ENCODE results near the gene EDRF1.

EDRF1 gene

GRCh38 chr10:125719173-125720001 lies at the start of gene EDRF1:
EDRF1 (plus strand) TSS chr10:125719709; CDS start chr10:125719808, 99 bp downstream.
- no peak for TF ChIP-seq CTCF (IDR thresholded peaks at IDR 0.05; ENCODE audit: insufficient read depth, missing control alignments)
- FAIRE-seq (no peak), DNase-seq (ENCODE audit: insufficient read length, low spot score) (peak; percentile 55)

GRCh38 chr10:125672884-125673283 lies 46.6 kb upstream of the EDRF1 start:
- no peak for TF ChIP-seq CTCF (IDR thresholded peaks at IDR 0.05; ENCODE audit: insufficient read depth, missing control alignments)
- DNase-seq (ENCODE audit: insufficient read length, low spot score): no peak
- no peak for FAIRE-seq

- no peak for TF ChIP-seq CTCF (IDR thresholded peaks at IDR 0.05; ENCODE audit: insufficient read depth, missing control alignments)
- DNase-seq (ENCODE audit: insufficient read length, low spot score): no peak
- no peak for FAIRE-seq
Observed at GRCh38 chr10:125679436-125679835, 40.1 kb upstream of the EDRF1 start.

GRCh38 chr10:125683063-125683462 lies 36.4 kb upstream of the EDRF1 start, which contains the start of gene TEX36:
TEX36 (minus strand) TSS chr10:125683163; CDS start chr10:125682989, 174 bp downstream.
- DNase-seq (ENCODE audit: insufficient read length, low spot score) (no peak), FAIRE-seq (no peak)
- no peak for TF ChIP-seq CTCF (IDR thresholded peaks at IDR 0.05; ENCODE audit: insufficient read depth, missing control alignments)

GRCh38 chr10:125683821-125684220 lies 35.7 kb upstream of the EDRF1 start:
- DNase-seq (ENCODE audit: insufficient read length, low spot score) (no peak), FAIRE-seq (no peak)
- TF ChIP-seq CTCF (IDR thresholded peaks at IDR 0.05; ENCODE audit: insufficient read depth, missing control alignments): no peak

GRCh38 chr10:125684581-125684980 lies 34.9 kb upstream of the EDRF1 start:
- FAIRE-seq: no peak
- no peak for TF ChIP-seq CTCF (IDR thresholded peaks at IDR 0.05; ENCODE audit: insufficient read depth, missing control alignments)
- no peak for DNase-seq (ENCODE audit: insufficient read length, low spot score)

GRCh38 chr10:125687507-125688185 lies 31.9 kb upstream of the EDRF1 start:
- no peak for FAIRE-seq
- TF ChIP-seq CTCF (IDR thresholded peaks at IDR 0.05; ENCODE audit: insufficient read depth, missing control alignments): no peak
- no peak for DNase-seq (ENCODE audit: insufficient read length, low spot score)
